Measurements from ENCODE around the gene LYRM9.

LYRM9 gene

DNA sequence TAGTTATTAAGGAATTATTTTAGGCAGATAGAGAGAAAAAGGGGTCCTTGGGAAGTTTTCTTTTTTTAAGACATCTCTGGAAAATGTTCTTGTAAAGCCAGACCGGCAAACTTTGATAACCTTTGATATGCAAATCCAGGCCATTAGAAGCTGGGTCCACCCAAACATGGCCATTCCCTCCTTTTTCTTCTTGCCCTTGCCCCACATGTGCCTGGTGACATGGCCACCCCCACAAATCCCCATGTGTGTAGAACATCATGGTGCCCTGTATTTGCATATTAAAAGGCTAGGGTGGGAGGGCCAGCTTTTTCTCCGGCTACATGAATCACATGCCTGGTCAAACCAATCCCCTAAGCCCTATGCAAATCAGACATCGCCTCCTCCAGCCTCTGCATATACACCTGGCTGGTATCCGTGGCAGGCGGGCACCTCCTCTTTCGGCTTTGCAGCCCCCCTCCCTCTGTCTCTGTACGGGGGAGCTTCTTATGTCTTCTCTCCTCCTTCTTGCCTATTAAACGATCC, 43.9 kb upstream of the LYRM9 start:
- no peak overlapping the region for H3K27ac ChIP-seq (ENCODE audit: low read depth, low read length)
- no peaks in the 10 kb centered on the region for H3K27me3 ChIP-seq (ENCODE audit: insufficient read depth, low read length, poor library complexity)
- H3K18ac ChIP-seq (ENCODE audit: low read length), result no peak overlapping the region
- WGBS (ENCODE audit: extremely low coverage, insufficient coverage, low lambda C conversion rate), result no CpG with 5 or more reads among the region's 8 CpGs
- H3K9ac ChIP-seq (ENCODE audit: low read length), result no peak overlapping the region
- no peak overlapping the region for H3K4me2 ChIP-seq (ENCODE audit: low read length)
- H3K36me3 ChIP-seq (ENCODE audit: control insufficient read depth, insufficient read depth, low read length), result no peaks in the 10 kb centered on the region
- H3K56ac ChIP-seq (ENCODE audit: low read length), result no peak overlapping the region
- no peak overlapping the region for H2BK15ac ChIP-seq (replicated peaks; ENCODE audit: low read depth)
- H3K4ac ChIP-seq (ENCODE audit: low read depth, low read length), result no peak overlapping the region
- no peak overlapping the region for H3K23ac ChIP-seq (ENCODE audit: low read length)
- H3K4me1 ChIP-seq (ENCODE audit: control insufficient read depth, low read depth, low read length), result peaks cover 4% of the 10 kb centered on the region
- H2BK120ac ChIP-seq (ENCODE audit: low read depth, low read length), result no peak overlapping the region
- H3K79me2 ChIP-seq (ENCODE audit: control insufficient read depth, insufficient read depth, low read length), result no peaks in the 10 kb centered on the region
- no peak overlapping the region for H4K5ac ChIP-seq (ENCODE audit: low read length)
- H2AK5ac ChIP-seq (ENCODE audit: low read length), result no peak overlapping the region
- no peak for DNase-seq
- no peak overlapping the region for H3K4me3 ChIP-seq (ENCODE audit: low read length)
- H4K8ac ChIP-seq (ENCODE audit: low read depth, low read length), result no peak overlapping the region
- H2BK5ac ChIP-seq (ENCODE audit: low read length), result no peak overlapping the region
- H3K79me1 ChIP-seq (ENCODE audit: low read length), result no peaks in the 10 kb centered on the region

DNA sequence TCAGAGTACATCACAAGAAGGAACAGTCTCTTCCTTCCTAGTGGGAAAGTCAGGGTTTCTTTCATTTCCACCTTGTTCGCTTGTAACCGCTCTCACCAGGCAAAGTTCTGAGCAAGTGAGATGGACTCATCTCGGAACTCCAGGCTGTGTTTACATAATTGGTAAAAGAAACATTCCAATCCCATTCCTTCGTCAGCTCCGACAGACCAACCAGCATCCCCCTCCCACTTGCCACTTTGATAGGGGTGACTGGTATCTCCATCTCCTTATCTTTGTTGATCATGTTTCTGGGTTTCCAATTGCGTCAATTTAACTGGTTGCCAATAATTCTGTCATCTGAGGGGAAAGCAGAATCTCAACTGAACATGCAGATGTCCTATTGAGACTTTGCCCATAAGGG, 36.8 kb upstream of the LYRM9 start:
- Histone ChIP-seq H2BK120ac (ENCODE audit: low read depth, low read length) (no peak overlapping the region), H3K4ac (ENCODE audit: low read depth, low read length) (no peak overlapping the region), H2BK15ac (replicated peaks; ENCODE audit: low read depth) (no peak overlapping the region), H4K5ac (ENCODE audit: low read length) (no peak overlapping the region), H3K4me3 (ENCODE audit: low read length) (no peak overlapping the region), H3K23ac (ENCODE audit: low read length) (no peak overlapping the region), H3K36me3 (ENCODE audit: control insufficient read depth, insufficient read depth, low read length) (no peaks in the 10 kb centered on the region), H3K79me1 (ENCODE audit: low read length) (no peaks in the 10 kb centered on the region), H3K4me1 (ENCODE audit: control insufficient read depth, low read depth, low read length) (no peaks in the 10 kb centered on the region), H3K4me2 (ENCODE audit: low read length) (no peak overlapping the region), H3K56ac (ENCODE audit: low read length) (no peak overlapping the region), H3K18ac (ENCODE audit: low read length) (no peak overlapping the region), H3K79me2 (ENCODE audit: control insufficient read depth, insufficient read depth, low read length) (no peaks in the 10 kb centered on the region), H3K9ac (ENCODE audit: low read length) (no peak overlapping the region), H3K27ac (ENCODE audit: low read depth, low read length) (no peak overlapping the region), H3K27me3 (ENCODE audit: insufficient read depth, low read length, poor library complexity) (no peaks in the 10 kb centered on the region), H4K8ac (ENCODE audit: low read depth, low read length) (no peak overlapping the region), H2BK5ac (ENCODE audit: low read length) (no peak overlapping the region), H2AK5ac (ENCODE audit: low read length) (no peak overlapping the region)
- peak; percentile 54 for DNase-seq
- WGBS (ENCODE audit: extremely low coverage, insufficient coverage, low lambda C conversion rate), result no CpG with 5 or more reads among the region's 6 CpGs

GRCh38 chr17:27928587-27928986, 35.4 kb upstream of the LYRM9 start:
- Histone ChIP-seq H3K4me3 (ENCODE audit: low read length) (no peak overlapping the region), H3K56ac (ENCODE audit: low read length) (no peak overlapping the region), H2BK15ac (replicated peaks; ENCODE audit: low read depth) (no peak overlapping the region), H3K27ac (ENCODE audit: low read depth, low read length) (no peak overlapping the region), H3K4me2 (ENCODE audit: low read length) (no peak overlapping the region), H3K27me3 (ENCODE audit: insufficient read depth, low read length, poor library complexity) (no peaks in the 10 kb centered on the region), H3K18ac (ENCODE audit: low read length) (no peak overlapping the region), H2BK120ac (ENCODE audit: low read depth, low read length) (no peak overlapping the region), H3K23ac (ENCODE audit: low read length) (no peak overlapping the region), H4K5ac (ENCODE audit: low read length) (no peak overlapping the region), H4K8ac (ENCODE audit: low read depth, low read length) (no peak overlapping the region), H3K4me1 (ENCODE audit: control insufficient read depth, low read depth, low read length) (no peaks in the 10 kb centered on the region), H3K36me3 (ENCODE audit: control insufficient read depth, insufficient read depth, low read length) (no peaks in the 10 kb centered on the region), H3K79me2 (ENCODE audit: control insufficient read depth, insufficient read depth, low read length) (no peaks in the 10 kb centered on the region), H3K4ac (ENCODE audit: low read depth, low read length) (no peak overlapping the region), H2BK5ac (ENCODE audit: low read length) (no peak overlapping the region), H2AK5ac (ENCODE audit: low read length) (no peak overlapping the region), H3K9ac (ENCODE audit: low read length) (no peak overlapping the region), H3K79me1 (ENCODE audit: low read length) (no peaks in the 10 kb centered on the region)
- no CpG with 5 or more reads among the region's 5 CpGs for WGBS (ENCODE audit: extremely low coverage, insufficient coverage, low lambda C conversion rate)
- no peak for DNase-seq

GRCh38 chr17:27927781-27928180, 34.6 kb upstream of the LYRM9 start:
- Histone ChIP-seq H3K4me2 (ENCODE audit: low read length) (no peak overlapping the region), H2BK120ac (ENCODE audit: low read depth, low read length) (no peak overlapping the region), H3K56ac (ENCODE audit: low read length) (no peak overlapping the region), H3K23ac (ENCODE audit: low read length) (no peak overlapping the region), H3K18ac (ENCODE audit: low read length) (no peak overlapping the region), H3K36me3 (ENCODE audit: control insufficient read depth, insufficient read depth, low read length) (no peaks in the 10 kb centered on the region), H2AK5ac (ENCODE audit: low read length) (no peak overlapping the region), H3K4ac (ENCODE audit: low read depth, low read length) (no peak overlapping the region), H3K27me3 (ENCODE audit: insufficient read depth, low read length, poor library complexity) (no peaks in the 10 kb centered on the region), H4K5ac (ENCODE audit: low read length) (no peak overlapping the region), H3K79me1 (ENCODE audit: low read length) (no peaks in the 10 kb centered on the region), H3K4me1 (ENCODE audit: control insufficient read depth, low read depth, low read length) (no peaks in the 10 kb centered on the region), H3K27ac (ENCODE audit: low read depth, low read length) (no peak overlapping the region), H3K9ac (ENCODE audit: low read length) (no peak overlapping the region), H4K8ac (ENCODE audit: low read depth, low read length) (no peak overlapping the region), H3K4me3 (ENCODE audit: low read length) (no peak overlapping the region), H2BK15ac (replicated peaks; ENCODE audit: low read depth) (no peak overlapping the region), H2BK5ac (ENCODE audit: low read length) (no peak overlapping the region), H3K79me2 (ENCODE audit: control insufficient read depth, insufficient read depth, low read length) (no peaks in the 10 kb centered on the region)
- WGBS (ENCODE audit: extremely low coverage, insufficient coverage, low lambda C conversion rate), result no CpG with 5 or more reads among the region's 2 CpGs
- DNase-seq, result no peak

- Histone ChIP-seq H3K27me3 (ENCODE audit: insufficient read depth, low read length, poor library complexity) (peaks cover 7% of the 10 kb centered on the region), H3K23ac (ENCODE audit: low read length) (no peak overlapping the region), H4K8ac (ENCODE audit: low read depth, low read length) (no peak overlapping the region), H3K36me3 (ENCODE audit: control insufficient read depth, insufficient read depth, low read length) (no peaks in the 10 kb centered on the region), H3K9ac (ENCODE audit: low read length) (no peak overlapping the region), H3K4me1 (ENCODE audit: control insufficient read depth, low read depth, low read length) (no peaks in the 10 kb centered on the region), H3K18ac (ENCODE audit: low read length) (no peak overlapping the region), H3K27ac (ENCODE audit: low read depth, low read length) (no peak overlapping the region), H3K4ac (ENCODE audit: low read depth, low read length) (no peak overlapping the region), H2BK120ac (ENCODE audit: low read depth, low read length) (no peak overlapping the region), H2BK15ac (replicated peaks; ENCODE audit: low read depth) (no peak overlapping the region), H3K56ac (ENCODE audit: low read length) (no peak overlapping the region), H3K4me3 (ENCODE audit: low read length) (no peak overlapping the region), H2AK5ac (ENCODE audit: low read length) (no peak overlapping the region), H3K79me1 (ENCODE audit: low read length) (no peaks in the 10 kb centered on the region), H2BK5ac (ENCODE audit: low read length) (no peak overlapping the region), H3K4me2 (ENCODE audit: low read length) (no peak overlapping the region), H3K79me2 (ENCODE audit: control insufficient read depth, insufficient read depth, low read length) (no peaks in the 10 kb centered on the region), H4K5ac (ENCODE audit: low read length) (no peak overlapping the region)
- WGBS (ENCODE audit: extremely low coverage, insufficient coverage, low lambda C conversion rate), result no CpG with 5 or more reads among the region's 3 CpGs
- no peak for DNase-seq
Observed at GRCh38 chr17:27921599-27921998, 28.4 kb upstream of the LYRM9 start.

DNA sequence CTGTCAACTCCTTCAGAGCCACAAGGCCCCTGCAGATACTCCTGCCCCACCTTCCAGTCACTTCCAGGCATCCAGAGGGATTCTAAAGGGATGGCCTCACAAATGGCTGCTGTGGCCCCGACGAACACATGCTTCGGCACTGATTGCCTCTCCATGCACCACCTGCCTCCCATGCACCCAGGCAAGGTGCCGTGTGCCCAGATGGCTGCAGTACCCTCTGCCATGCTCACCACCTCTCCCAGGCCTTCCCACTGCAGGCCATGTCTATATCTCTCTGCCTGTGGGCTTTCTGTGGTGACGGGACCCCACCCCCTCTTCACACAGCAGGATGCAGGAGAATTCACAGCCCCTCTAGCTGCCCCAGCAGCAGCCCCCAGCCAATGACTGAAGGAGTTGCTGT, 27.9 kb upstream of the LYRM9 start:
- Histone ChIP-seq H3K79me1 (ENCODE audit: low read length) (no peaks in the 10 kb centered on the region), H3K4me1 (ENCODE audit: control insufficient read depth, low read depth, low read length) (peaks cover under 1% of the 10 kb centered on the region), H3K4me3 (ENCODE audit: low read length) (no peak overlapping the region), H3K18ac (ENCODE audit: low read length) (no peak overlapping the region), H2BK15ac (replicated peaks; ENCODE audit: low read depth) (no peak overlapping the region), H3K79me2 (ENCODE audit: control insufficient read depth, insufficient read depth, low read length) (no peaks in the 10 kb centered on the region), H2AK5ac (ENCODE audit: low read length) (no peak overlapping the region), H3K56ac (ENCODE audit: low read length) (no peak overlapping the region), H3K36me3 (ENCODE audit: control insufficient read depth, insufficient read depth, low read length) (no peaks in the 10 kb centered on the region), H3K27me3 (ENCODE audit: insufficient read depth, low read length, poor library complexity) (peaks cover 7% of the 10 kb centered on the region), H3K27ac (ENCODE audit: low read depth, low read length) (no peak overlapping the region), H3K9ac (ENCODE audit: low read length) (no peak overlapping the region), H4K5ac (ENCODE audit: low read length) (no peak overlapping the region), H2BK5ac (ENCODE audit: low read length) (no peak overlapping the region), H3K4me2 (ENCODE audit: low read length) (no peak overlapping the region), H4K8ac (ENCODE audit: low read depth, low read length) (no peak overlapping the region), H3K23ac (ENCODE audit: low read length) (no peak overlapping the region), H2BK120ac (ENCODE audit: low read depth, low read length) (no peak overlapping the region), H3K4ac (ENCODE audit: low read depth, low read length) (no peak overlapping the region)
- DNase-seq, result no peak
- no CpG with 5 or more reads among the region's 5 CpGs for WGBS (ENCODE audit: extremely low coverage, insufficient coverage, low lambda C conversion rate)
